GM18499 (cell line): Measurements from ENCODE around the gene FRMD1.

Source experiments
- ATAC-seq: cut with Tn5 transposase; IDR thresholded peaks from one replicate; pipeline ENCODE4 v1.9.1; 2021; ENCODE audit warnings: moderate number of reproducible peaks; ENCODE audit not compliant: insufficient read depth, unreplicated experiment

FRMD1 gene

GRCh38 chr6:168015009-168015408 lies 64.0 kb downstream of the FRMD1 start:
- ATAC-seq = no peak

- ATAC-seq = no peak
Observed at GRCh38 chr6:168014428-168014827, 64.6 kb downstream of the FRMD1 start.

DNA sequence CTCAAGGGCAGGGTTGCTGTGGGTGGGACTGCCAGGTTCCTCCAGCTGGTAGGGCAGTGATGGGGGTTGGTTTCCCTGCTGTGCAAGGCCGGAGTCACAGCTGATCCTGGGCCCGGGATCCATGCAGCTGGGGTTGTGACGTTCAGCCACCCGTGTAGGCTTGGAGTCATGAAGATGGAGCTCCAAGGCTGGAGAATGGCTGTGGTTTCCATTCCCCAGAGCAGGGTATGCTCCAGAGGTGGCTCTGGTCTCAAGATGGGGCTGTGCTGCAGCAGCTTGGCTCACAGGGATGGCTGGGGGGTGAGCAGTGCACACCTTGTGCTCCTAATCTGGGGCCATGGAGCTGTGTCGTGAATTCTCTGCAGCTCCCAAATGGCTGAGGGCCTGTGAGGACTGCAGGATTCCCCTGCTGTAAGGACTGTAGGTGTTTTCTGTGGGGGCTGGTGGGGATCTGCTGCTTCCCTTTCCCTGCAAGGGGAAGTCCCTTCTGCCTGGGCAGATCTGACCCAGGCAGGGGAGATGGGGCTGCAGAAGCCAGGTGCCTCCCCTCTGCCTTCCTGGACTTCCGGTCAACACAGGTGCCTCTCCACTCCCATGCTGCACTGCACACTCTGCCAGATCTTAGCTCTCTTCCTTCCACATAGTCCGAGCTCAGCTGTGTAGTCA lies 65.6 kb downstream of the FRMD1 start:
- ATAC-seq = no peak

- ATAC-seq = no peak
Observed at GRCh38 chr6:168012431-168013249, 66.4 kb downstream of the FRMD1 start.

DNA sequence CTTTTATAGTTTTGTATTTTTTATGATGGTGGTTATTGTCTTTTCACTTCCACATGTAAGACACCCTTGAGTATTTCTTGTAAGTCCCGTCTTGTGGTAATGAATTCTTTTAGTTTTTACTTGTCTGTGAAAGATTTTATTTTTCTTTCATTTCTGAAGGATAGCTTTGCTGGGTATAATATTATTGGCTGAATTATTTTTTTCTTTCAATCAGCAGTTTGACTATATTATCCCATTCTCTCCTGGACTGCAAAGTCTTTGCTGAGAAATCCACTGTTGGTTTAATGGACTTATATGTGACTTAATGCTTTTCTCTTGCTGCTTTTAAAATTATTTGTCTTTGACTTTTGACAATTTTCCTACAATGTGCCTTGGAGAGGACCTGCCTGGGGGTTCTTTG lies 67.7 kb downstream of the FRMD1 start:
- no peak for ATAC-seq

DNA sequence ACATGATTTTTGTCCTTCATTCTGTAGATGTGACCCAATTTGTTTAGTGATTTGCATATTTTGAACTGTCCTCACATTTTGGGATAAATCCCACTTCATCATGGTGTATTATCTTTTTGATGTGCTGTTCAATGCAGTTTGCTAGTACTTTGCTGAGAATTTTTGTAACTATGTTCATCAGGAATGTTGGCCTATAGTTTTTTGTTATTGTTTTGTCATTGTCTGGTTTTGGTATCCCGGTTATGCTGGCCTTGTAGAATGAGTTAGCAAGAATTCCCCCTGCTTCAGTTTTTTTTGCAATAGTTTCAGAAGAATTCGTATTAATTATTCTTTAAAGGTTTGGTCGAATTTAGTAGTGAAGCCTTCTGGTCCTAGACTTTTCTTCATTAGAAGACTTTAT lies 69.7 kb downstream of the FRMD1 start:
- ATAC-seq = no peak

GRCh38 chr6:168007592-168008338 lies 71.2 kb downstream of the FRMD1 start:
- ATAC-seq = no peak

- ATAC-seq = no peak
Observed at GRCh38 chr6:168005796-168006195, 73.2 kb downstream of the FRMD1 start.

GRCh38 chr6:168004945-168005344 lies 74.1 kb downstream of the FRMD1 start:
- no peak for ATAC-seq

DNA sequence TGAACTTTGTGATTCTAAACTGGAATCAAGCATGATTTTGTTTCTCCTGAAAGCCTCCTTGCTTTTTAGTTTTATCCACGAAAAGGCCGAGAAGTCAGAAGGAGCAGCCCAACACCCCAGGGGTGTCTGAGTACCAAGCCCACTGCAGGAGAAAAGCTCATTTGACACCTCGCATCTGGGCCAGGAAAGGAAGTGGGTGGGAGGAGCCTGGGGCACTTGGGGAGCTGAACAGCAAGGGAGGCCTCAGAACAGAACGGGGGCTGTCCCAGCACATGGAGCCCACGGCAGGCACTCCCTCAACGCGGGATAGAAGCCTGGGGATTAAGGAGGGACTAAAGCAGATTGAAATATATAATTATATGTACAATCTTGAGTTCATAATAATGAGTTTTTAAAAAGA lies 75.0 kb downstream of the FRMD1 start:
- ATAC-seq = no peak
